Right cardiac atrium (tissue), 5 donors: Measurements from ENCODE around the gene ZBTB5. TPM values are rescaled to one million over a fixed set of nuclear protein-coding genes. Genes with fewer than 3 reads are reported as not detected.
"Not testable (repeated sequence)": the region's sequence is repeated elsewhere in the genome, so short reads cannot be mapped to it uniquely, and the experiment has no call there.

Source experiments
- ATAC-seq, 2 donors: fragments of 200-7000 bp; cut with Tn5 transposase; one replicate each; pipeline versions ENCODE4 v1.8.0 to v1.9.1; 2020; ENCODE audit warnings: moderate library complexity in 2 of 2, mild to moderate bottlenecking in 1 of 2
- DNase-seq, 3 donors: peaks; one replicate each; pipeline ENCODE4 v3.0.0-alpha.2; 2020
- H3K27ac ChIP-seq: one replicate; pipeline ENCODE4 v1.5.1; 2013; ENCODE audit warnings: mild to moderate bottlenecking, low read length, control low read depth, moderate library complexity
- H3K27me3 ChIP-seq: one replicate; pipeline ENCODE4 v1.6.1; 2013; ENCODE audit not compliant: control insufficient read depth, insufficient read depth
- H3K4me1 ChIP-seq: one replicate; pipeline ENCODE4 v1.6.1; 2013; ENCODE audit warnings: low read length; ENCODE audit not compliant: control insufficient read depth, insufficient read depth
- H3K4me3 ChIP-seq: one replicate; pipeline ENCODE4 v1.5.1; 2013; ENCODE audit warnings: low read length, control low read depth
- H3K9me3 ChIP-seq: one replicate; pipeline ENCODE4 v1.6.1; 2013; ENCODE audit warnings: low read length; ENCODE audit not compliant: control insufficient read depth
- WGBS: extraction: QIAGEN DNeasy Blood & Tissue Kit; methylation state at CpG from one replicate; pipeline ENCODE4 v1.1.7; 2013; 5-methylcytosine and 5-hydroxymethylcytosine counted together
- intact Hi-C, 4 donors: fragments of 100-400 bp; cut with DNase I; formaldehyde crosslinking; loops; one replicate each; pipeline versions ENCODE4 v1.11.0 to v1.14.0; 2022 to 2023
- polyA plus RNA-seq: library from polyadenylated mRNA; stranded (reverse); fragments of 200-250 nt; gene quantifications from one replicate; pipeline ENCODE4 v1.2.3, GENCODE V29; 2013
- total RNA-seq, 4 donors: library from RNA; stranded (reverse); fragmentation: NEBNext Ultra II Directional; extraction: Animal tissue kit (Norgen Biotek cat#: 25700); gene quantifications; one replicate each; pipeline ENCODE4 v1.2.1, GENCODE V29; 2021
- donor health status: healthy with polysubstance abuse.
- donor health status: DM: no; HTN: yes; CAD: no.
- donor health status: DM: no; HTN: no; CAD: no.
- donor health status: DM: no; HTN: yes; CAD: no; lungs with severe emphysema.
- donor health status: DM: yes; HTN: yes; CAD: no.

The ZBTB5 gene
- total and polyA plus RNA-seq, 5 donors: 3.8 to 9.1 (median 7.2) TPM

DNA sequence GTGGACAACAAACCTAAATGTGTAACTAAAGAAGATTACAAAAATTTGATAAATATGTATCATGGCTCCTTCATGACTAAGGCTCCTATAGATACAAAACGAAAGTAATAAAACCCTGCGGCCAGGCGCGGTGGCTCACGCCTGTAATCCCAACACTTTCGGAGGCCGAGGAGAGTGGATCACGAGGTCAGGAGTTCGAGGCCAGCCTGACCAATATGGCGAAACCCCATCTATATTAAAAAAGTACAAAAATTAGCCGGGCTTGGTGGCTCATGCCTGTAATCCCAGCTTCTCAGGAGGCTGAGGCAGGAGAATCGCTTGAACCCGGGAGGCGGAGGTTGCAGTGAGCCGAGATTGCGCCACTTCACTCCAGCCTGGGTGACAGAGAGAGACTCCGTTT lies 2.3 kb upstream of the ZBTB5 start:
- intact Hi-C loops: loop anchor here in 2 of 4 donors (2.0 to 10.0 kb wide), 2 partner anchors 45 to 53 kb away; partner anchors contain the start of gene GRHPR (in 1 of the 2)
- not testable (repeated sequence) for H3K27ac ChIP-seq, H3K4me1 ChIP-seq, H3K9me3 ChIP-seq, DNase-seq, ATAC-seq, H3K4me3 ChIP-seq, H3K27me3 ChIP-seq
- 95% methylated on average over 17 of the region's 17 CpGs for WGBS

GRCh38 chr9:37466037-37466709 lies 923 bp upstream of the ZBTB5 start:
- Histone ChIP-seq H3K9me3 (no peaks in the 10 kb centered on the region), H3K4me1 (peaks cover 3% of the 10 kb centered on the region)
- intact Hi-C loops: loop anchor here in 2 of 4 donors (2.0 to 10.0 kb wide), 2 partner anchors 43 to 51 kb away; partner anchors contain the start of gene GRHPR (in 1 of the 2)

GRCh38 chr9:37464426-37465248 lies 613 bp downstream of the ZBTB5 start:
- H3K4me1 ChIP-seq: peaks cover 3% of the 10 kb centered on the region
- ATAC-seq: peak; percentile 60 to 73
- under 1% methylated on average over 47 of the region's 47 CpGs for WGBS
- H3K4me3 ChIP-seq: peak overlapping the region; percentile 66
- intact Hi-C loops: loop anchor here in 1 of 4 donors (10.0 kb wide), 1 partner anchor 50 kb away; no protein-coding TSS in a partner anchor
- no peaks in the 10 kb centered on the region for H3K9me3 ChIP-seq
- peak overlapping the region; percentile 97 for H3K27ac ChIP-seq
- DNase-seq: peak; percentile 83 to 92 (median 90)
- H3K27me3 ChIP-seq: no peaks in the 10 kb centered on the region

More at GRCh38 chr9:37466037-37466709, 923 bp upstream of the ZBTB5 start:
- DNase-seq (peak; percentile 74 to 92 (median 88)), ATAC-seq (peak; percentile 24 to 32)
- Histone ChIP-seq H3K27me3 (no peaks in the 10 kb centered on the region), H3K27ac (peak overlapping the region; percentile 95), H3K4me3 (peak overlapping the region; percentile 66)
- WGBS: under 1% methylated on average over 47 of the region's 47 CpGs

GRCh38 chr9:37464006-37464405 lies 1.2 kb downstream of the ZBTB5 start:
- 27% methylated on average over 3 of the region's 3 CpGs for WGBS
- no peaks in the 10 kb centered on the region for H3K9me3 ChIP-seq
- no peak for ATAC-seq
- no peak for DNase-seq
- intact Hi-C loops: loop anchor here in 1 of 4 donors (10.0 kb wide), 1 partner anchor 49 kb away; no protein-coding TSS in a partner anchor
- H3K4me3 ChIP-seq: peak overlapping the region; percentile 66
- H3K27ac ChIP-seq: no peak overlapping the region
- peaks cover 5% of the 10 kb centered on the region for H3K4me1 ChIP-seq
- H3K27me3 ChIP-seq: no peaks in the 10 kb centered on the region

GRCh38 chr9:37456817-37457216 lies 8.4 kb downstream of the ZBTB5 start:
- intact Hi-C loops: no loop called here
- Histone ChIP-seq H3K4me1 (peaks cover 6% of the 10 kb centered on the region), H3K27me3 (no peaks in the 10 kb centered on the region), H3K4me3 (no peak overlapping the region), H3K9me3 (no peaks in the 10 kb centered on the region), H3K27ac (no peak overlapping the region)
- ATAC-seq (no peak), DNase-seq (no peak)
- WGBS: 97% methylated on average over 1 of the region's 1 CpG

DNA sequence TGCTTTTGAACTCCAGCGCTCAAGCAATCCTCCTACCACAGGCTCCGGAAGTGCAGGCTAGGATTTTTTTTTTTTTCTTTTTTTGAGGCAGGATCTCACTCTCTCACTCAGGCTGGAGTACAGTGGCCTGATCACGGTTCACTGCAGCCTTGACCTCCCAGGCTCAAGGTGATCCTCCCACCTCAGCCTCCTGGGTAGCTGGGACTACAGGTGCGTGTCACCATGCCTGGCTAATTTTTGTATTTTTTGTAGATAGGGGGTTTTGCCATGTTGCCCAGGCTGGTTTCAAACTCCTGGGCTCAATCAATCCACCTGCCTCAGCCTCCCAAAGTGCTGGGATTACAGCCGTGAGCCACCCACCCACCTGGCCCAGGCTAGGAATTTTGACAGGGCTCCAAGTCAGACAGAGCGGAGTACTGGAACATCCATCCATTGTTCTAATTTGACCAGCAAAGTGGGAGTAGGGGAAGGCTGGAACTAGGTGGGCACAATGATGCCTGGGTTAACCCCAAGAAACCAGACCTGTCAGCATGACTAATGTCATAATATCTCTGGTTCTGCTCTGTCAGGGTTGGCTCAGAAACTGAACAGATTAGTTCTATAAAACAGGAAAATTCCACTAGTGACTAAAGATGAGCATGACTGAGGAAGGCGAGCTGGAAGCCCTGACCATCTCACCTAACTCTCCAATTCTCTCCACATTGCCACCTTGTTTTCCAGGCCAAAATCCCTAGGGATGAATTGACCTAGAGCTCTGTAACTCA lies 9.2 kb downstream of the ZBTB5 start:
- intact Hi-C loops: no loop called here
- no peaks in the 10 kb centered on the region for H3K27me3 ChIP-seq
- ATAC-seq (no peak), DNase-seq (no peak)
- H3K9me3 ChIP-seq: no peaks in the 10 kb centered on the region
- 82% methylated on average over 7 of the region's 7 CpGs for WGBS
- H3K27ac ChIP-seq: no peak overlapping the region
- H3K4me3 ChIP-seq: no peak overlapping the region
- H3K4me1 ChIP-seq: peaks cover 6% of the 10 kb centered on the region

DNA sequence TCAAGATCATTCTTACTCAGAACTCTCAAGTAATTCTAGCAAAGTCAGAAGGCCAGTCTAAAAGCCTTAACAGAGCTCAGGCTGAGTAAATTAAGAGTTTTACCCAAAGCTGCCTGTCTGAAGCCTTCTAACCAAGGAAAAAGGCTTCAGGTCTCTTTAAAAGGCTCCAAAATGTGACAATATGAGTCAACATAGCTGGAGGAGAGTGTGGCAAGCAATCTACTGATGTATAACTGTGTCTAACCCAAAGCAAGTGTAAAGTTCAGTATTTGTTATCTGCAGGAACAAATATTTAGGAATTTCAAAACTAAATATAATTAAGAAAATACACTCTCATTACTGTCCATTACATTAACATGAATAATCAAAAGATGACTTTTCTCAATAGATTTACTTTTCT lies 11.0 kb downstream of the ZBTB5 start:
- Histone ChIP-seq H3K27ac (no peak overlapping the region), H3K9me3 (no peaks in the 10 kb centered on the region), H3K27me3 (no peaks in the 10 kb centered on the region), H3K4me1 (peaks cover 6% of the 10 kb centered on the region), H3K4me3 (no peak overlapping the region)
- intact Hi-C loops: no loop called here
- no peak for ATAC-seq
- no peak for DNase-seq

- no peak for ATAC-seq
- DNase-seq: no peak
- H3K27ac ChIP-seq: no peak overlapping the region
- intact Hi-C loops: no loop called here
- no peak overlapping the region for H3K4me3 ChIP-seq
- H3K4me1 ChIP-seq: peaks cover 4% of the 10 kb centered on the region
- no peaks in the 10 kb centered on the region for H3K27me3 ChIP-seq
- 95% methylated on average over 1 of the region's 1 CpG for WGBS
- no peaks in the 10 kb centered on the region for H3K9me3 ChIP-seq
These were observed 11.4 kb downstream of the ZBTB5 start for GRCh38 chr9:37453827-37454226.

GRCh38 chr9:37452611-37453010 lies 12.6 kb downstream of the ZBTB5 start:
- DNase-seq: no peak
- no peaks in the 10 kb centered on the region for H3K27me3 ChIP-seq
- H3K27ac ChIP-seq: no peak overlapping the region
- peaks cover 4% of the 10 kb centered on the region for H3K4me1 ChIP-seq
- intact Hi-C loops: no loop called here
- ATAC-seq: no peak
- WGBS: 92% methylated on average over 1 of the region's 1 CpG
- no peak overlapping the region for H3K4me3 ChIP-seq
- no peaks in the 10 kb centered on the region for H3K9me3 ChIP-seq

GRCh38 chr9:37451628-37452027 lies 13.6 kb downstream of the ZBTB5 start:
- DNase-seq: no peak
- no peaks in the 10 kb centered on the region for H3K9me3 ChIP-seq
- no peak overlapping the region for H3K27ac ChIP-seq
- H3K4me1 ChIP-seq: peaks cover 4% of the 10 kb centered on the region
- H3K27me3 ChIP-seq: no peaks in the 10 kb centered on the region
- intact Hi-C loops: no loop called here
- H3K4me3 ChIP-seq: no peak overlapping the region
- no peak for ATAC-seq
- WGBS: 82% methylated on average over 3 of the region's 3 CpGs
